C4-2B (cell line): ENCODE measurements around the gene DUSP12.

Experiments
- CTCF ChIP-seq: fragments of 450-650 bp; conservative IDR thresholded peaks from 2 replicates; pipeline ENCODE4 v1.5.1; 2017; ENCODE audit warnings: mild to moderate bottlenecking
- ZFX ChIP-seq: fragments of 450-650 bp; IDR thresholded peaks from 2 replicates; pipeline ENCODE4 v1.6.1; 2017

DNA sequence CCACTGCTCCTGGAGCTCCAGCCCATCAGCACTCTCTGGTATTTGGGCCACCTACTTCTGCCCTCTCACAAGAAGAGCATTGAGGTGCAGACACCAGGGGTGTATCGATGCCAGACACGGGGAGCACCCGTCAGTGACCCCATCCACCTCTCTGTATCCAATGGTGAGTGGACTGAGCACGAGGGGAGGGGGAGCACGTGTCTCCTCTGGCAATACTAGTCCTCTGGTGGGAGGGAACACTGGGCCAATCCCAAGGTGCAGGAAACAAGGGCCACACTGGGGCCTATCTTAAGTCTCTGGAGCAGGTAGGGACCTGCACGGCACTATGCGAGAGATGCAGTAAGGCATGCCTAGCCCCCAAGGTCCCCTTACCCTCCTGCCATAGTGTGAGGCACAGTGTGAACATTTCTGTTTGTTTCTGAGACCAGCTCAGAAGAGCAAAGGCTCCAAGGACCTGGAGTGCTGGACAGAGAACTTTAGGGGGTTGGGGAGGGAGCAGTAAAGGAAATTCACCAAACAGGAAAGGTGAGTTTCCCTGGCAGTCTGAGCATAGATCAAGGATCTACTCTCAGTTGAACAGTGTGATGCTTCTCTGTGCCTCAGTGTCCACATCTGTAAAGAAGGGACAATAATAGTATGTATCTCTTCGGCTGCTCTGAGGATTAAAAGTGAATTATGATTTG lies 26.0 kb upstream of the DUSP12 start:
- no peak for TF ChIP-seq CTCF
- TF ChIP-seq ZFX: no peak
